Caki2 (cell line): ENCODE measurements around the gene CDH13. TPM values are rescaled to one million over a fixed set of nuclear protein-coding genes. Genes with fewer than 3 reads are reported as not detected.
A peak's percentile ranks its signal among the peaks of the same experiment; 100 is the strongest.

Experiments used
- DNase-seq: peaks from one replicate; pipeline ENCODE4 v3.0.0-alpha.2; 2015; ENCODE audit warnings: low read depth
- in situ Hi-C: cut with HindIII; loops from 2 replicates; pipeline ENCODE4 v1.10.0; 2016; ENCODE audit warnings: low sequenced_read_pairs, low pct_unique_long_range_greater_than_20kb, mixed read lengths
- total RNA-seq: library from RNA; depleted of rRNA; stranded (reverse); fragments of >200 nt; shearing (Covaris generic); gene quantifications from 2 replicates; pipeline ENCODE4 v1.2.3, GENCODE V29; 2014; ENCODE audit warnings: low replicate concordance

The CDH13 gene
- total RNA-seq, 1 experiment from 2014 or later = not detected

DNA sequence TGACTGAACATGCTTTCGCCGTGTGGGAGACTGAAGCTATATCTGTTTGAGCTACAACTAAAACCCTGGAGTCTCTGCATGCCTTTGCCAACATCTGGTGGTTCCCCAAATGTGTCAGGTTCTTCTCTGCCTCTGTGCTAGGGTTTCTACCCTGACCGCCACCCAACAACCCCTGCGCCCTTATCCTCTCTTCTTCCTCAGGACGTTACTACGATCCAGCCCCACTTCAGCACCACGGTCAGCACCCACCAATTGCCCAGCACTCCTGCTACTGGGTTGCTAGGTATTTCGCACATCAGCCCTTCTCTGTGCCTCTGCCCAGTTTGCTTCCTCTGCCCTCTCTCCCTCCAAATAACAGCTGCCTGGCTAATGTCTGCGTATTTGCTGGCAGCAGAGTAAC, 1074.7 kb downstream of the CDH13 start:
- in situ Hi-C loops = no loop called here
- DNase-seq = peak; percentile 50

DNA sequence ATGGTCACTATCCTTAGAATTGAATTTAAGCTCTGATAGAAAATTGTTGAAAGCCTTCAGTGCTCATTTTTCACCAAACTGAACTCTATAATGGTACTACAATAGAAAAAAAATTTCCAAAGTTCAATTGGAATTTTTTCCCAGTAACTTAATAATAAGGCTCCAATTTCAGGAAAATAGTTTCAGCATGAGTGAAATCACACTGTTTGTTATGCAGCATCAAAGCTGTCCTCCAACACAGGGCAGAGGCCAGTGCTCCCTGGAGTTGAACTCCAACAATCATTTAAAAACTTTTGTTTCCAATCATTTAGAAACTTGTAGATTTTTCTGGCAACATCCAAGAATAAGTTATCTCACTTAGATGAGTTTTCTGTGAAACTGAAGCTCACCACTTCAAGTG, 1077.9 kb downstream of the CDH13 start:
- peak; percentile 18 for DNase-seq
- in situ Hi-C loops = no loop called here

DNA sequence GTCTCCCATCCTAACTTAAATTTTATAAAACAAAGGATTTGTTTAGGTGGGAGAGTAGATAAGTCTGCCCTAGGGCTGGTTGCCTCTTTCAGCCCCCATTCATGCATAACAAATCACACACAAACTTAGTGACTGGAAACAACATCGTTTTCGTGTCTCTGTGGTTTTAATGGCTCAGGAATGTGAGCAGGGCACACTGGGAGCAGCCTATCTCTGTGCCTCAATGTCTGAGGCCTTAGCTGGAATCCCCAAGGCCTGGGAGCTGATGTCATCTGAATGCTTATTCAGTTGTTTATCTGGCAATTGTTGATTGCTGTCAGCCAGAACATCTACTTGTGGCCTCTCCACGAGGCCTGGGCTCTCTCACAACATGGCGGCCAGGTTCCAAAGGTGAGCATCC, 1079.1 kb downstream of the CDH13 start:
- DNase-seq = peak; percentile 67
- in situ Hi-C loops = no loop called here

DNA sequence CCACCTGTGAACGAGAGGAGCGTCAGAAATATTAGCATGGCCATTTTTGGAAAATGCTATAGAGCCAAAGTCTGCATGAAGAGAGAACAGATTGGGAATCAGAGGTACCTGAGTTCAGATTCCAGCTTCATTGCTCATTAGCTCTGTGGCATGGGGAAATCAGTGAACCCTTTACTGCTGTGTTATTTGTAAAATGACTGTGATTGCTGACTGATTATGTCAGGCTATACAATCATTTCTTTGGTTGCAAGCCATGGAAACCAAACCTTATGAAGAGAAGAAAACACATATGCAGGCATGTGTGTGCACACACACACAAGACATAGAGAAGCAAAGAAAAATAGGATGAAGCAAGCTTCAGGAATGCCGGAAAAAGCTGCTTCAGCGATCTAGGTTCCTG, 1079.6 kb downstream of the CDH13 start:
- DNase-seq = peak; percentile 41
- in situ Hi-C loops = no loop called here

DNA sequence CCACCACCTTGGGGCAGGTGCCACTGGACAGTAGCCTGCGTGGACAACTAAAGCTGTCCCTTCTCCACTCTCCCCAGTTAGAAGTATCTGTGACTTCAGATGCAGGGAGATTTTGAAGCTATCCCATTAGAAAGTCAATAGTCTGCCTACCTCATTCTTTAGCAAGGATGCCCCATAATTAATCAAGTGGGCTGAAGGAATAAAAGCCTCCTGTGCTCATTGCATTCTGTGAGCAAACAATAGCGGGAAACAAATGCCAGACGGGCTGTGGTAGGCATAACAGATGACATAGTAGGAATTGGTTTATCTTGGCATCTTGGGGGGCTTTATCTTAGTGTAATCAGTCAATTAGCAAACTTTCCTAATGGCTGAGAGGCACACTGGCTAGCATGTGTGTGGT, 1084.3 kb downstream of the CDH13 start:
- DNase-seq = no peak

DNA sequence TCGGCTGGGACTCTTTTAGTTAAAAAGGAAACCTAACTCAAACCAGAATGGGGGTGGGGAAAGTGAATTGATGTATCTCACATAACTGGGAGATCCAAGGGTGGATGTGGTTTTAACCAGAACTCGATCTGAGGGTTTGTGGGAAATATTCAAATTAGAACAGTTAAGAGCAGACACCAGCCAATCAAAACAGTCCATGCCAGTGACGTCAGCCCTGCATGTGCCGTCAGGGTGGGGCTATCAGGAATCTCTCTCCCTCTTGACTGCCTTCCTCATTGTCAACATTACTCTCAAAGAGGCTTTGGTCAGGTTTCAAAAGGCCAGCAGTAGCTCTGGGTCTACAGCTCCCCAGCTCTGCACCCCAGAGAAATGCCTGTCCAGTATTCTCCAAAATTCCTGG, 1086.8 kb downstream of the CDH13 start:
- DNase-seq = peak; percentile 21
- in situ Hi-C loops = no loop called here

More for the DNA sequence above, 1084.3 kb downstream of the CDH13 start:
- in situ Hi-C loops = no loop called here

DNA sequence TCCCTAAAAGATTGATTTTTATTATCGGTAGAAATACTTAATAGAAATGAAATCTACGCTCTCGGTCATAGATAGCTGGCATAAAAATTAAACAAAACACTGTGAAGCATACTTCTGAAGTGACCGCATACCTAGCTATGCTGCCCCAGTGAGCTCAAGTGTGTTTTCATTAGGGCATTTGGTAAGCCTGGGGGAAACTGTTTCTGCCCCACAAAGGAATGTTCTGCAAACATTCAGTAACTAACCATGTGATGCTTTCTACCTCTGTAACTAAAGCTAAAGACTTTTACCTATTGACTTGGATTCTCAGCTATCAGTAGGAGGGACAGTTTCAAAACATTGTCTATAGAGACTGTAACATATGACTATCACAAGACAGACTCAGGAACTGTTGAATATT, 1087.5 kb downstream of the CDH13 start:
- in situ Hi-C loops = no loop called here
- no peak for DNase-seq

DNA sequence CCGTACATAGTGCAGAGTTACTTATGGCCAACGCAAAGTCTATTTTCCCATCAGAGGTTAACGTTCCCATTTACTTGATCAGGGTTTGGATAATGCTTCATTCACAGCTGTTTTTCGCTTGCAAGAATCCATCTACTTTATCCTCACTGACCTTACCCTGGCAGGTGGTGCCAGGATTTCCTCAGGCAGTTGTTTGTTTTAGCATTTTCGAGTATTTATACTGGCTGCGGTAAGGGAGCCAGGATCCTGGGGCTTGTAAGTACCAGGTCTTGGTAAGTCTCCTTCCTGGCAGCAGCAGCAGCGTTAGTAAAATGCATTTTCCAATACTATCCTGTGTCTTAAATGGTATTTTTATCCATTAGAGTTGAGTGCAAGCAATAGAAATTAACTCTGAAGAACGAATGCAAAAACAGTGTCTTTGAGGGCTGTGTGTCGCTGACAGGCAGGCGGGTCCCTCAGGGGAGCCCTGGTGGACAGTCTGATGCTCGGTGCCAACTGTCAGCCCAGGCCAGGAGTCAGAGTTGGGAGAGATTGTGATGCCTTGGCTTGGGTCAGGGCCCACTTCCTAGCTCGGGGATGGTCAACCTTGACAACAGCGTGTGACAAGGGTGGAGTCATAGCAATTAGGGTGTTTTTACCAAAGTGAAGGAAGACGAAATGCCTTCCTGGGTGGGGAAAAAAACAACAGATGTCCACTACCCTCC, 1088.6 kb downstream of the CDH13 start:
- in situ Hi-C loops = no loop called here
- no peak for DNase-seq

DNA sequence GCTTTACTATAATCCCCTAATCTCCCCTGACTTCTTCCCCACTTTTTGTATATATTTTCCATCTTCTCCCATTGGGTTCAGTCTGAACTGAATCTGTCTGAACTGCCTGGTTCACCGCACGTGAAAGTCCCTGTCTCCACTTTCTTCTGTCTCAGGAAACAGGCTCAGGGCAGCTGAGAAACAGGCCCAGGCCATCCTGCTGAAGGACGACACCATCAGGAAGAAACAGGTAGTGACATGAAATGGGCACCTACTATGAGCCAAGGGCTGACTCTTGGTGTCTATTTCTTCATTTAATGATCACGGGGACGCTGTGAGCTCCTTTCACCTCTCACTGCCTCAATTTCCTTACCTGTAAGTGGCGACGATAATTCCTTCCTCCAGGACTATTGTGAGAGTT, 1090.5 kb downstream of the CDH13 start:
- no peak for DNase-seq
- in situ Hi-C loops = no loop called here

DNA sequence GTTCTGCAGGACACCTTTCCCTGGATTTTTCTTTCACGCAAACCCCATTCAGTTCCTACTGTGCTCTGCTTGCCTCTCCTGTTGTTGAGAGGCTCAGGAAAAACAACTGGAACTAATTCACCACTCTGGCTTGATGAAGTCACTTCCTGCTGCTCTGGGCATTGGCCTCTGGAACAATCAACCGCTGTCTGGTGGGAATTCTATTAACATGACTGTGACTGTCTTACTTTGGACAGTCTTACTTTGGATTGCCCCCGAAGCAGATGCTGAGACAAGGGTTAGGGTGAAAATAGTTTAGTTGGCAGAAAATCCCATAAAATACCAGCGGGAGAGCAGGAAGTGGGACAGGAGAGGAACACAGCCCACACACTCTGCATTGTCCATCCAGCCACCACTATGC, 1091.0 kb downstream of the CDH13 start:
- in situ Hi-C loops = no loop called here
- no peak for DNase-seq

DNA sequence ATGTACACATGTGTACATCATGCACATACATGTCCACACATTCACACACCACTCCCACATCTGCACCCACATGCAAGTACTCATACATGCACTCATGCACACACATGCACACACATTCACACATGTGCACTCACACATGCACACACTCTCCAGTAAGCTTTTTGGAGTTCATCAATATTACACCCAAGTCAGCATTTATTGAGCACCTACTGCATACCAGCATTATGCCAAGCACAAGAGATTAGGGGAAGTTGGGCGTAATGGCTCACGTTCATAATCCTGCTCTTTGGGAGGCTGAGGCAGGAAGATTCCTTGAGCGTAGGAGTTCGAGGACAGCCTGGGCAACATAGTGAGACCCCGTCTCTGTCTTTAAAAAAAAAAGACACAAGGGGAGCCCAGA, 1093.4 kb downstream of the CDH13 start:
- DNase-seq = no peak
- in situ Hi-C loops = no loop called here

DNA sequence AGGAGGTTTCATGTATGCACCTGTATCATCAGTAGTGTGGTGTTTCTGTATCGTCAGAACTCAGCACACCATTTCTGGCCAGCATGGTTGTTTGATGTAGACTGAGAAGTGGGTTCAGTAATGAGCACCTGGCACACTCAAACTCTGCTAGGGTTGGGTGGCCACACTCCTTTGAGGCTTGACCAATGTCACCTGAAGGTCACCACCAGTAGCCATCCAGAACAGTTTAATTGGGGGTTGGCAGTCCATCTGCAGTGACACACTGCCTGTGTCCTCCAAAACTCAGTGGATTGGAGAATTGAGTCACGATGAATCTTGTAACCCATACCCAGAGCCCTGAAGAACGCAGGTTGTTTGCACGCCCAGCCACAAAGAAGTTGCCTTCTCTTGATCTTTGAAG, 1094.2 kb downstream of the CDH13 start:
- DNase-seq = no peak
- in situ Hi-C loops = no loop called here

DNA sequence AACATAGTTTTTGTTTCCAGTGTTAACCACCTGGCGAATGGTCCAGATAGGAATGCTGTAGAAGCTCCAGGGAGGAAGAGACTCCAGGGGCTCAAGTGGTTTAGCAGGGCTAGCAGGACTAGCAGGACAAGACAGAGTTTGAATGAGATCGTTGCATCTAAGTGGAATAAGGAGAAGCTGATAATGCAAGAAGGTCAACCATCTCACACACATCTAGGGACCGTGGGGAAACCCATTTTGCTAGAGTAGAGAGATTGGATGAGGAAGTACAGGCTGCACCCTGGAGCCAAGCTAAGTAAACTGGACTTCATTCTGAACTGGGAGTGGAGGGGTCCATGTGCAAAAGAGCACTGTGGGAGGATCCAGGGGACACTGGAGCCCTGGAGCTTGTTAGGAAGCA, 1094.9 kb downstream of the CDH13 start:
- DNase-seq = no peak
- in situ Hi-C loops = no loop called here

DNA sequence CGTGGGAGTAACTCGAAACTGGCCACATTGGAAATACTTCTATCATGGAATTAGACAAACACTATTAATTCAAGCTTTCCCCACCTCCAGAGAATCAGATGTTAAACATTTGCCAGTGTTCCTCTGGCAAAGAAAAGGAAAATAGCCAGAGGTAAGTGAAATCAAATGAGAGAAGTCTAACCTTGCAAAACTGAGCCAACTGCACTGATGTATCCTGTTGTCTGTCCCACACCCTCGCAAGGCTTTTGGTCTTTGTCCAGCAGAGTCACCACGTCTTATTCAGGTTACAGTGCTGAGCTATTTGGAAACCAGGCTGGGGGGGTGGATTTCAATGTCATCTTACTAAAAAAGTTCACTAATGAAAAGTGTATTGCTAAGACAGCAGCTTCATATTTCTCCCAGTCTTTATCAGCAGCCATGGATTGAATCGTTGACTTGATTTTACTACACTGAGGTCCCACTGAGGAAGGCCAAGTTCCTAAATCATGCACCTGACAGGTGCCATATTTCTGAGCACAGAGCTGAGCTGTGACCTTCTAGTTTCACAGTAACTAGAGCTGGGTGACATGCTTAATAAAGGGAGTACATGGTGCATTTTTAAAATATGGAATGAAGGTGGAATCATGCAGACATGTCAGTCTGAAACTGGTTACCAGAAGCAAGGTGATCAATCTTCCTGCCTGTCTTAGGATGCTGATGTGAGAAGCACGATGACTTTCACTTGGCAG, 1095.9 kb downstream of the CDH13 start:
- no peak for DNase-seq
- in situ Hi-C loops = no loop called here

DNA sequence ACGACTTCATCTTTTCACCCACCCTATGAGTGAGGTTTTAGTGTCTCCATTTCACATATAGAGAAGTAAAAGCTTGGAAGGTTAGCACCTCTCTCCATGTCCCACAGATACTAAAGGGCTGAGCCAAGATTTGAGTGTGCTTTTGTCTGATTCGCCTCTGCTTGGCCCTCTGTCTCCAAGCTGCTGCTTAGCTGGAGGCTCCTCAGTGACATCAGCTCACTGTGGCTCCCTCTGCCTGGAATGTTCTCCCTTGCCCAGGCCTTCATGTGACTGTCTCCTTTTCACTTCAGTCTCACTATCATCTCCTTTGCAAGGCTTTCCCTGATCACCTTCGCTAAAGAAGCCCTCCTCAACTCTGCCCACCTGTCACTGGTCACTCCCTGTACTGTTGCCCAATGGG, 1096.5 kb downstream of the CDH13 start:
- in situ Hi-C loops = no loop called here

DNA sequence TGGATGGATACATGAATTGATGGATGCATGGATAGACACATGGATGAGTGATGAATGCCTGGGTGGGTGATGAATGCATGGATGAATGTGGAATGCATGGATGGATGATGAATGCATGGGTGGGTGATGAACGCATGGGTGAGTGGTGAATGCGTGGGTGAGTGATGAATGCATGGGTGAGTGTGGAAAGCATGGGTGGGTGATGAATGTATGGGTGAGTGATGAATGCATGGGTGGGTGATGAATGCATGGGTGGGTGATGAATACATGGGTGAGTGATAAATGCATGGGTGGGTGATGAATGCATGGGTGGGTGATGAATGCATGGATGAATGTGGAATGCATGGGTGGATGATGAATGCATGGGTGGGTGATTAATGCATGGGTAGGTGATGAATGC, 1097.1 kb downstream of the CDH13 start:
- DNase-seq = no peak
- in situ Hi-C loops = no loop called here

More for the DNA sequence above, 1096.5 kb downstream of the CDH13 start:
- DNase-seq = no peak

DNA sequence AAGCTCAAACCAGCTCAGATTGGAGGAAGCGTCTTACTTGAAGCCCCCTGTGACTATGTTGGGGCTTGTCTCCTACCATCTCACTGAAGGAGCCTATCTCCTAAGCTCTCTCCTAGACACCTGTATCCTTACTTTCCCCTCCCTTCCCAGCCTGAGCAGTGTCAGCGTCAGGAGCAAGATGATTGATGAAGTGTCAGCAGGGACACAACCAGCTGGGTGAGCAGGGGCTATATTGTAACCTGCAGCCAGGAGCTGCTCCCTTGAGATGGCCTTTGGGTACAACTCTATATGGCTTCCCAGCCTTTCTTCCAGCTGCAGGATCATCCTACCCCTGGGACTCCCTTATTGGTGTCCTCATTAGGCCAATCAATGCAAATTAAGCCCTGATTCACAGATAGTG, 1097.8 kb downstream of the CDH13 start:
- no peak for DNase-seq
- in situ Hi-C loops = no loop called here

DNA sequence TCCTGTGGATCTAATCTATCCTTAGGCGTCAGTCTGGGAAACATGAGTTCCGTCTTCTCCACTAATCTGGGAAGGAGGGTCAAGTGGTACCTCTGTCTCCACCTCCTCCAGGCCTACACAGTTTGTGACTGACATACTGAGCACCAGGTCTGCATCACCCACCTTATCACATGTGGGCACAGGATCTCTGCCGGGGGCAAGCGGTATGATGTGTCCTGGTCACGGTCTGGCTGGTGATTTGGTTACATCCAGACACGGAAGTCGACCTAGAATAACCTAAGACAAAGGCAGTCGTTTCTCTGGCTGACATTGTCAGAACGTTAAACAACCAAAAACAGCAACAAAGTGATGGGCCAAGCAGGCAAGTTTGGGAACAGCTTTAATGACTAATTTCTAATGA, 1098.5 kb downstream of the CDH13 start:
- in situ Hi-C loops = no loop called here
- no peak for DNase-seq

DNA sequence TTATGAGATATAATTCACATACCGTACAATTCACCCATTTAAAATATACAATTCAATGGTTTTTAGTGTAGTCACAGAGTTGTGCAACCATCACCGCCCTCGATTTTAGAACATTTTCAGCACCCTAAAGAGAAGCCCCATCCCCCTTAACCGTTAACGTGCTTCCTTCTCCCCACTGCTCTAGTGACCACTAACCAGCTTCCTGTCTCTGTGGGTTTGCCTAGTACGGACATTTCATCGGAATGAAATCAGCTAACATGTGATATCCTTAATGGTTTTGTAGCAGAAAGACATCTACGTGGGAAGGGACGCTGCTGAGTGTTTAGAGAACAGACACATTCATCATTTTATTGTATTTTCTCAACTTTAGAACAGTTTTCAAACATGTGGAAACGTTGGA, 1100.2 kb downstream of the CDH13 start:
- DNase-seq = no peak
- in situ Hi-C loops = no loop called here

DNA sequence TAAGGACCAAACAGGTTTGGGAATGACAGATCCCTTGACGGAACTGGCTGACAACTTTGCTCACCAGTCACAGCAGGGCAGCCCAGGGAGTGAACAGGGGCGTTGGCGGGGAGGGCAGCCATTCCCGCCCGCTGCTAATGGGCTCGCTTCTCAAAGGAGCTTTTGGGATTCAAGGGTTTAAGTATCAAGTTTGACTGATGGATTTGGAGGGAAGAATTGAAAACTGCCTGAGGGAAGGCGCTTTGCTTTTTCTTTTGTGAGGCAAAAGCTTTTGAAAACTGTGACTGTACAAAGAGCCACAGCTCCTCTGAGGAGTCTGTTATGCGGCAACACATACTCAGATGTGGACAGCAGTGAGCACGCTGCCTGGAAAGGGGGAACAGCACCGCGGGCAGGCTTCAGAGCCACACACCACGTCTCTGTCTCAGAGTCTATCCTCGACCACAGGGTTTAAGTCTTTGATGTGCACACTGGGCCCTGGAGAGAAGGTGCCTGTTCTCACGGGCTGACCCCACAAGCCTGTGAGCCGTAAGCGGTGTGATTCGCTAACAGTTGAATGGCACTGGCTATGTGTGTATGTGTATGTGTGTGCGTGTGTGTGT, 1101.1 kb downstream of the CDH13 start:
- no peak for DNase-seq
- in situ Hi-C loops = no loop called here
